K562 (cell line): Measurements from ENCODE around the gene CTSK. TPM values are rescaled to one million over a fixed set of nuclear protein-coding genes. Genes with fewer than 3 reads are reported as not detected.
A peak's percentile ranks its signal among the peaks of the same experiment; 100 is the strongest.

Experiments used
- ATAC-seq: fragments of 200-7000 bp; cut with Tn5 transposase; 3 replicates; pipeline ENCODE4 v1.9.1; 2020; ENCODE audit warnings: moderate library complexity
- BruUV-seq: library from RNA; stranded (reverse); fragments of 400-500 nt; replicated peaks from 2 replicates; lab custom pipeline; 2021; lab: Mats Ljungman, UMichigan
- CTCF ChIA-PET: fragments of 300-600 bp; formaldehyde crosslinking; extraction: SDS; loops from one replicate; lab custom pipeline; 2021; ENCODE audit warnings: low intra/inter-chr PET ratio; lab: Yijun Ruan, JAX
- POLR2A ChIA-PET: fragments of 300-600, 350-650 bp; sonication (Branson Sonifier 250); formaldehyde crosslinking; extraction: SDS; loops from one replicate; lab custom pipeline; 2021; ENCODE audit warnings: antibody characterized with exemption, inconsistent platforms; lab: Yijun Ruan, JAX
- DNase-seq, 4 experiments: peaks; one replicate each; pipeline versions ENCODE4 v3.0.0 to v3.0.0-alpha.2; 2011 to 2018; ENCODE audit warnings: low spot score in 3 of 4, mixed read lengths in 3 of 4; ENCODE audit errors: extremely low read depth in 1 of 4
- FAIRE-seq: peaks from 2 replicates; lab custom pipeline; 2011; peaks lifted over from hg19 to GRCh38; lab: Jason Lieb, UNC
- H2AFZ ChIP-seq: 2 replicates; pipeline ENCODE4 v1.6.0; 2011; ENCODE audit warnings: low read depth, low read length, control low read depth, inconsistent platforms
- H3K27ac ChIP-seq: fragments of 200-600 bp; 3 replicates; pipeline ENCODE4 v1.8.0; 2011; ENCODE audit warnings: low read depth, mild to moderate bottlenecking, control low read depth, inconsistent platforms, low read length, moderate library complexity, mixed read lengths; ENCODE audit errors: extremely low read depth
- H3K27me3 ChIP-seq, 2 experiments: fragments of 300-600 bp in 1 of 2; 2 replicates in 1 of 2; 3 replicates in 1 of 2; pipeline versions ENCODE4 v1.6.0 to v1.8.0; 2011; ENCODE audit warnings: inconsistent platforms in 2 of 2, low read length in 2 of 2, mild to moderate bottlenecking in 1 of 2, mixed read lengths in 1 of 2, moderate library complexity in 1 of 2; ENCODE audit not compliant: control insufficient read depth in 2 of 2, insufficient read depth in 2 of 2
- H3K36me3 ChIP-seq: fragments of 300-600 bp; 3 replicates; pipeline ENCODE4 v1.8.0; 2011; ENCODE audit warnings: mild to moderate bottlenecking, low read length, inconsistent platforms; ENCODE audit not compliant: control insufficient read depth, insufficient read depth
- H3K4me1 ChIP-seq, 2 experiments: fragments of 200-600 bp in 1 of 2; replicated peaks in 1 of 2; 2 replicates in 1 of 2; 3 replicates in 1 of 2; pipeline versions ENCODE4 v1.5.1 to v1.8.0; 2011; ENCODE audit warnings: inconsistent platforms in 2 of 2, low read length in 2 of 2, mild to moderate bottlenecking in 1 of 2, mixed read lengths in 1 of 2, moderate library complexity in 1 of 2; ENCODE audit not compliant: control insufficient read depth in 2 of 2, insufficient read depth in 2 of 2
- H3K4me2 ChIP-seq: 2 replicates; pipeline ENCODE4 v1.6.1; 2011; ENCODE audit warnings: low read length, control low read depth, inconsistent platforms, mixed read lengths; ENCODE audit not compliant: insufficient read depth
- H3K4me3 ChIP-seq: fragments of 200-600 bp; sonication (generic), shearing (Covaris generic); 2 replicates; pipeline ENCODE4 v1.5.1; 2016; ENCODE audit warnings: control low read depth, inconsistent platforms
- H3K79me2 ChIP-seq: fragments of 200-600 bp; 3 replicates; pipeline ENCODE4 v1.8.0; 2011; ENCODE audit warnings: low read length, inconsistent platforms; ENCODE audit not compliant: control insufficient read depth, insufficient read depth
- H3K9ac ChIP-seq, 2 experiments: 2 replicates each; pipeline versions ENCODE4 v1.6.0 to v1.6.1; 2011; ENCODE audit warnings: low read depth in 2 of 2, low read length in 2 of 2, control low read depth in 1 of 2, inconsistent platforms in 1 of 2, mild to moderate bottlenecking in 1 of 2, mixed read lengths in 1 of 2; ENCODE audit not compliant: insufficient read depth in 1 of 2
- H3K9me1 ChIP-seq: one replicate; pipeline ENCODE4 v1.6.0; 2011; ENCODE audit warnings: inconsistent platforms, mild to moderate bottlenecking, low read length, moderate library complexity; ENCODE audit not compliant: control insufficient read depth, insufficient read depth
- H3K9me3 ChIP-seq: replicated peaks from 2 replicates; pipeline ENCODE4 v1.5.1; 2011; ENCODE audit warnings: low read depth, low read length, inconsistent platforms; ENCODE audit not compliant: control insufficient read depth, insufficient read depth
- H4K20me1 ChIP-seq: replicated peaks from 2 replicates; pipeline ENCODE4 v1.6.1; 2011; ENCODE audit warnings: low read length, inconsistent platforms, mixed read lengths; ENCODE audit not compliant: control insufficient read depth, insufficient read depth
- WGBS: fragments of 100-300 bp; shearing (Covaris generic); methylation state at CpG from one replicate; pipeline ENCODE4 v1.1.6; 2016; ENCODE audit warnings: low coverage, mixed read lengths; ENCODE audit not compliant: insufficient coverage; ENCODE audit errors: missing lambda C conversion rate; 5-methylcytosine and 5-hydroxymethylcytosine counted together
- in situ Hi-C: fragments of 300-500 bp; cut with MboI; formaldehyde crosslinking; loops from 4 replicates; pipeline ENCODE4 v1.15.0; 2018; ENCODE audit warnings: inconsistent platforms, mixed read lengths
- intact Hi-C: fragments of 100-400 bp; cut with micrococcal nuclease; formaldehyde crosslinking; loops from 2 replicates; pipeline ENCODE4 v1.14.2; 2022
- polyA plus RNA-seq, 8 experiments: library from polyadenylated mRNA; depleted of rRNA in 4 of 8; stranded (reverse) in 5 of 8; unstranded in 3 of 8; fragments of >200 nt; fragmentation: Nextera tagmentation in 2 of 8; fragmentation: Illumina TruSeq in 1 of 8; extraction: Ambion mirVana in 2 of 8; extraction: Trizol in 1 of 8; gene quantifications; 2 replicates each; pipeline versions ENCODE4 v1.2.1 to v1.2.3, GENCODE V29; 2011 to 2014; ENCODE audit warnings: inconsistent platforms in 1 of 8, missing spikeins in 1 of 8
- total RNA-seq, 7 experiments: library from RNA; depleted of rRNA in 6 of 7; stranded (reverse); fragments of >200 nt in 6 of 7; fragmentation: Illumina TruSeq in 2 of 7; extraction: Trizol in 2 of 7; gene quantifications; 2 replicates each; pipeline versions ENCODE4 v1.2.1 to v1.2.3, GENCODE V29; 2011 to 2021; ENCODE audit warnings: low replicate concordance in 1 of 7
- TF ChIP-seq, protein P1 (sequence below), 2 experiments: fragments of 450-650 bp in 1 of 2; sonication (generic) in 1 of 2; formaldehyde crosslinking in 1 of 2; IDR thresholded peaks; 2 replicates each; pipeline versions ENCODE4 v1.7.1 to v1.9.0; 2016 to 2022; ENCODE audit warnings: inconsistent platforms in 1 of 2, mild to moderate bottlenecking in 1 of 2, missing genetic modification reagents in 1 of 2
- TF ChIP-seq, protein P2 (sequence below): sonication (generic); formaldehyde crosslinking; IDR thresholded peaks from 2 replicates; pipeline ENCODE4 v1.8.1; 2023; ENCODE audit warnings: missing genetic modification reagents, mild to moderate bottlenecking, borderline replicate concordance

The CTSK gene
- total and polyA plus RNA-seq, 9 of the 15 experiments (the other 6 are each of a cell fraction or from before 2014, with no cell fraction given): 0.84 to 2.5 (median 1.3) TPM

DNA sequence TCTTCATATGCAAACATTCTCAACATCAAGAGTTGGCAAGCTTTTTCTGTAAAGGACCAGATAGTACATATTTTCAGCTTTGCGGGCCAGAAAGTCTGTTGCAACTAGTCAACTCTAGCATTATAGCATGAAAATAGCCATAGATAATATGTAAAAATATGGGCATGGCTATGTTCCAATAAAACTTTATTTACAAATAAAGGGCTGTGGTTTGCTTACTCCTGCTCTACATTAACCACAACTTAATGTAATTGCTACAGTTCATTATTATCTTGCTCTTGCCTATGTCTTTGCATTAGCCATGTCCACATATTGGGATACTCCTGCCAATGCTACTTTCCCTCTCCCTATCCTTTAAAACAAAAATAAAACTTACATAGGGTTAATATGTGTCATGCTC is 24.5 kb upstream of the CTSK start:
- H3K9me3 ChIP-seq: no peaks in the 10 kb centered on the region
- H3K79me2 ChIP-seq: no peaks in the 10 kb centered on the region
- no peak overlapping the region for H2AFZ ChIP-seq
- H3K9ac ChIP-seq: no peak overlapping the region
- H3K36me3 ChIP-seq: peaks cover 82% of the 10 kb centered on the region
- ATAC-seq (no peak), DNase-seq (no peak), FAIRE-seq (no peak)
- H3K4me1 ChIP-seq: no peaks in the 10 kb centered on the region
- H3K4me3 ChIP-seq: no peak overlapping the region
- ChIA-PET POLR2A (interaction anchor here (0.7 to 1.1 kb wide), 2 partner anchors 13 to 120 kb away, joined by 3 read pairs; no protein-coding TSS in a partner anchor), CTCF (no interaction called here)
- no TSS peak for BruUV-seq
- 94% methylated on average over 1 of the region's 1 CpG for WGBS
- no peak overlapping the region for H3K27ac ChIP-seq
- no peaks in the 10 kb centered on the region for H3K9me1 ChIP-seq
- intact Hi-C loops: loop anchor here (10.0 kb wide), 2 partner anchors 92 to 162 kb away; partner anchors contain the start of gene SETDB1
- TF ChIP-seq, protein P1, sequence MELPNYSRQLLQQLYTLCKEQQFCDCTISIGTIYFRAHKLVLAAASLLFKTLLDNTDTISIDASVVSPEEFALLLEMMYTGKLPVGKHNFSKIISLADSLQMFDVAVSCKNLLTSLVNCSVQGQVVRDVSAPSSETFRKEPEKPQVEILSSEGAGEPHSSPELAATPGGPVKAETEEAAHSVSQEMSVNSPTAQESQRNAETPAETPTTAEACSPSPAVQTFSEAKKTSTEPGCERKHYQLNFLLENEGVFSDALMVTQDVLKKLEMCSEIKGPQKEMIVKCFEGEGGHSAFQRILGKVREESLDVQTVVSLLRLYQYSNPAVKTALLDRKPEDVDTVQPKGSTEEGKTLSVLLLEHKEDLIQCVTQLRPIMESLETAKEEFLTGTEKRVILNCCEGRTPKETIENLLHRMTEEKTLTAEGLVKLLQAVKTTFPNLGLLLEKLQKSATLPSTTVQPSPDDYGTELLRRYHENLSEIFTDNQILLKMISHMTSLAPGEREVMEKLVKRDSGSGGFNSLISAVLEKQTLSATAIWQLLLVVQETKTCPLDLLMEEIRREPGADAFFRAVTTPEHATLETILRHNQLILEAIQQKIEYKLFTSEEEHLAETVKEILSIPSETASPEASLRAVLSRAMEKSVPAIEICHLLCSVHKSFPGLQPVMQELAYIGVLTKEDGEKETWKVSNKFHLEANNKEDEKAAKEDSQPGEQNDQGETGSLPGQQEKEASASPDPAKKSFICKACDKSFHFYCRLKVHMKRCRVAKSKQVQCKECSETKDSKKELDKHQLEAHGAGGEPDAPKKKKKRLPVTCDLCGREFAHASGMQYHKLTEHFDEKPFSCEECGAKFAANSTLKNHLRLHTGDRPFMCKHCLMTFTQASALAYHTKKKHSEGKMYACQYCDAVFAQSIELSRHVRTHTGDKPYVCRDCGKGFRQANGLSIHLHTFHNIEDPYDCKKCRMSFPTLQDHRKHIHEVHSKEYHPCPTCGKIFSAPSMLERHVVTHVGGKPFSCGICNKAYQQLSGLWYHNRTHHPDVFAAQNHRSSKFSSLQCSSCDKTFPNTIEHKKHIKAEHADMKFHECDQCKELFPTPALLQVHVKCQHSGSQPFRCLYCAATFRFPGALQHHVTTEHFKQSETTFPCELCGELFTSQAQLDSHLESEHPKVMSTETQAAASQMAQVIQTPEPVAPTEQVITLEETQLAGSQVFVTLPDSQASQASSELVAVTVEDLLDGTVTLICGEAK (IDR thresholded peaks at IDR 0.05): peak; percentile 86
- TF ChIP-seq, protein P1 (CRISPR knock-in tag; IDR thresholded peaks at IDR 0.05): peak; percentile 54
- TF ChIP-seq, protein P2, sequence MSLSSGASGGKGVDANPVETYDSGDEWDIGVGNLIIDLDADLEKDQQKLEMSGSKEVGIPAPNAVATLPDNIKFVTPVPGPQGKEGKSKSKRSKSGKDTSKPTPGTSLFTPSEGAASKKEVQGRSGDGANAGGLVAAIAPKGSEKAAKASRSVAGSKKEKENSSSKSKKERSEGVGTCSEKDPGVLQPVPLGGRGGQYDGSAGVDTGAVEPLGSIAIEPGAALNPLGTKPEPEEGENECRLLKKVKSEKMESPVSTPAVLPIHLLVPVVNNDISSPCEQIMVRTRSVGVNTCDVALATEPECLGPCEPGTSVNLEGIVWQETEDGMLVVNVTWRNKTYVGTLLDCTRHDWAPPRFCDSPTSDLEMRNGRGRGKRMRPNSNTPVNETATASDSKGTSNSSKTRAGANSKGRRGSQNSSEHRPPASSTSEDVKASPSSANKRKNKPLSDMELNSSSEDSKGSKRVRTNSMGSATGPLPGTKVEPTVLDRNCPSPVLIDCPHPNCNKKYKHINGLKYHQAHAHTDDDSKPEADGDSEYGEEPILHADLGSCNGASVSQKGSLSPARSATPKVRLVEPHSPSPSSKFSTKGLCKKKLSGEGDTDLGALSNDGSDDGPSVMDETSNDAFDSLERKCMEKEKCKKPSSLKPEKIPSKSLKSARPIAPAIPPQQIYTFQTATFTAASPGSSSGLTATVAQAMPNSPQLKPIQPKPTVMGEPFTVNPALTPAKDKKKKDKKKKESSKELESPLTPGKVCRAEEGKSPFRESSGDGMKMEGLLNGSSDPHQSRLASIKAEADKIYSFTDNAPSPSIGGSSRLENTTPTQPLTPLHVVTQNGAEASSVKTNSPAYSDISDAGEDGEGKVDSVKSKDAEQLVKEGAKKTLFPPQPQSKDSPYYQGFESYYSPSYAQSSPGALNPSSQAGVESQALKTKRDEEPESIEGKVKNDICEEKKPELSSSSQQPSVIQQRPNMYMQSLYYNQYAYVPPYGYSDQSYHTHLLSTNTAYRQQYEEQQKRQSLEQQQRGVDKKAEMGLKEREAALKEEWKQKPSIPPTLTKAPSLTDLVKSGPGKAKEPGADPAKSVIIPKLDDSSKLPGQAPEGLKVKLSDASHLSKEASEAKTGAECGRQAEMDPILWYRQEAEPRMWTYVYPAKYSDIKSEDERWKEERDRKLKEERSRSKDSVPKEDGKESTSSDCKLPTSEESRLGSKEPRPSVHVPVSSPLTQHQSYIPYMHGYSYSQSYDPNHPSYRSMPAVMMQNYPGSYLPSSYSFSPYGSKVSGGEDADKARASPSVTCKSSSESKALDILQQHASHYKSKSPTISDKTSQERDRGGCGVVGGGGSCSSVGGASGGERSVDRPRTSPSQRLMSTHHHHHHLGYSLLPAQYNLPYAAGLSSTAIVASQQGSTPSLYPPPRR (CRISPR knock-in tag): no peak
- H3K27me3 ChIP-seq: no peaks in the 10 kb centered on the region
- in situ Hi-C loops: no loop called here
- no peaks in the 10 kb centered on the region for H4K20me1 ChIP-seq
- no peak overlapping the region for H3K4me2 ChIP-seq
